NCI-H128 (cell line): ENCODE results near the gene ASAP2.

Experiments
- DNase-seq: peaks from one replicate; lab custom pipeline; 2025; ENCODE audit not compliant: unreplicated experiment; lab: John Stamatoyannopoulos, UW

The ASAP2 gene

DNA sequence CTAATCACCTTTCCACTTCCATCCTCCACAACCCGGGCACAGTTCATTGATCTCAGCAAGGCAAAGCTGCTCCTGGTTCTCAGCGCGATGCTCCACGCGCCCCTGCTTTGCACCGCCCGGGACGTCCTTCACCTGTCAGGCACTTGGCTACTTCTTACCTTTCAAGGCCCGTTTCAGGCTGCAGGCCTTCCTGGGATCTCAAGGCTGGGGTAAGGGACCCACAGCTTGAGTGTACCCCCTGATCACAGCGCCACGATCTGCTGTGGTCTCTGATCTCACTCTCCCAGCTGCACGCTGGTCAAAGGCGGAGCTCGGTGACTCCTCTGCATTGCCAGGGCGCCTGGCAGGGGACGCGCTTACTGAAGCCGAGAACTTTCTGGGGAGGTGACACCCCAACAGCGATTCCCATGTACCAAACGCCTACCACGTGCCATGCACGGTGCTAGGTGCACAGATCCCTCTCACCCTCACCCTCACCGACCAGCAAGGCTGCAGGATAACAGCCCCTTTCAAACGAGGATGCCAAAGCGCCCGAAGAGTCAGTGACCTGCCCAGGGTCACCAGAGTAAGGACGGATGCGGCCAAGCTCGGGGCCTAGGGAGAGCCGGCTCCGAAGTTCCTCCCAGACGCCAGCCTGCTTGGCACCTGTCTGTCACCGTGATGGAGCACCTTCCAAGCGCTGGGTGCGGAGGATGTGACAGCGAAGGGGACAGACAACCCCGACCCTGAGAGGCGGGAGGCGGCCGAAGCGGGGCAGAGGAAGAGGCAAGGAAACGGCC lies 215.9 kb downstream of the ASAP2 start:
- DNase-seq = no peak

DNA sequence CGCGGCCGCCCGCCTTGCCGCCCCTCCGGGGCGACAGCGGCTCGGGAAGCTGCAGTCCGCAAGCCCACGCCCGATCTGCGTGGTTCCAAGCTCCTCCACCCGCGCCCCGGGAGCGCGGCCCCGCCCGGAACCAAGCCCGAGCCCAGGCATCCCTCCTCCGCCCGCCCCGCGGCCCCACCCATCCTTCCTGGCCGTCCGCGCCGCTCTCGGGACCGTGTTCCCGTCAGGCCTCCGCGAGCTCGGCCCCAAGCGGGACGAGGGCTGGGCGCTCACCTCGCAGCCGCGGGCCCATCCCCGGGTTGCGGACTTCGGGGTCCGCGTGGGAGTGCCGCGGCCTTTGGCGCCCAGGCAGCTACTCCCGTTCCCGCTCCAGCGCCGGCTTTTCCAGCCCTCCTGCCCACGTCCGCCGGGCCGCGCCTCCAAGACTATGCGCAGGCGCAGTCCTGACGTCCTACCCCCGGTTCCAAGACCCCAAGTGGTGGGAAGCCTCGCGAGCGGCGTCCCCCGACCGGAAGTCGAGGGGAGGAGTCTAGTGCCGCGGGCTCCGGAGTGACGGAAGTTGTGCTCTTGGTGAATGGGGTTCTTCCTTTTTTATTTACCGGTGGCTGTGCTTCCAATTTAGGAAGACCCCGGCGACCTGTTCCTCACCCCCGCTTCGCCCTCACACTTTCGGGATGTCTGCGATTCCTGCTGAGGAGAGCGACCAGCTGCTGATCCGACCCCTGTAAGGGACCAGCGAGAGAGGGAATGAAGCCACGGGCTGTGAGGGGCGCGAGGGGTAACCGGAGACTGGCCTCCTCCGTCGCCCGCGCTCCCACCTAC lies 216.7 kb downstream of the ASAP2 start, which contains the start of the genes CPSF3 and ITGB1BP1:
CPSF3 (plus strand) TSS at position 555 of the 822 bp plus-strand sequence; CDS start at position 675, 120 bp downstream.
ITGB1BP1 (minus strand) TSS at position 429 of the 822 bp plus-strand sequence. CDS start 4,831 bp downstream, outside the sequence.
- DNase-seq = peak; percentile 98

DNA sequence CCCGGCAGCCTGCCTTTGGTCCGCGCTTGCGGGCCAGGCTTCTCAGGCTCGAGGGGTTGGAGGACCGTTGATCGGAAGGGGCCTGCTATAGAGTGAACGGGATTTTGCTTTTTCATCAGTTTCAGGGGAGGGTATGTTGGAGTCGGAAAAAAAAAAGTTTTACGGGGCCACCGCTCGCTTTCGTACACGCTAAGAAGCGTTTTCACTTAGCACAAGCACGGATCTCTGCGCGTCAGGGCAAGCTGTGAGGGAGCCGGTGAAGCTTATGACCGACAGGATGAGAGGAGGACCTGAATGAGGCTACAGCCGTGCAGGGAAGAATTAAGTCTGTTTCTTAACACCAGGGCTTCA lies 217.3 kb downstream of the ASAP2 start:
- no peak for DNase-seq

DNA sequence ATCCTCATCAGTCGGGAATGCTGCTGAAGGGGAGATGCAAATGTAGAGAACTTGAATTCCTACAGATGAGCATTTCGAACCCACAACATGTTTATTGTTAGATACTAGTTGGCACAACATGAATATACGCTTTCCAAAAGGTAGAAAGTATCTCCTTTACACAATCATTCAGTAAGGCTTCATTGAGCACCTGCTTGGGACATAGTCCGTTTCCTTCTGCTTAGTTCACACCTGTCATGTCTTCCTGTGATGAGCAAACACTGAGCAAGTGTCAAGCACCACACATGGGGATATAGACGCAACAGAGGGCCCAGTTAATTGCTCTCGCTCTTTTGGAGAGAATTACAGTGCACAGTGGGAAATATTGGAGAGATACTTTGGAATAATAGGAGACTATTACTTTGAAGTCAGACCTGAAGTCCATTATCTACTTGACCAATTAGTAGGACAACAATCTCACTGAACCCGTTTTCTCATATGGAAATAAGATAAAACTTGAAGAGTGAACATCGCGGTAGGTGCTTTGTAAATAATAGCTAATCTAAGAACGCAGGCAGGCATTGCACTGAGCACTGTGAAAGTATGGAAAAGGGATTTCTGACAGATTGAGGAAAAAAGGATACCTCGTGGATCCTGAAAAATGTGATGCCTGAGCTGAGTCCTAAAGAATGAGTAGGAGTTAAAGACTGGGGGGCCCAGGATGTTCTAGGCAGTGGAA lies 218.0 kb downstream of the ASAP2 start:
- no peak for DNase-seq

DNA sequence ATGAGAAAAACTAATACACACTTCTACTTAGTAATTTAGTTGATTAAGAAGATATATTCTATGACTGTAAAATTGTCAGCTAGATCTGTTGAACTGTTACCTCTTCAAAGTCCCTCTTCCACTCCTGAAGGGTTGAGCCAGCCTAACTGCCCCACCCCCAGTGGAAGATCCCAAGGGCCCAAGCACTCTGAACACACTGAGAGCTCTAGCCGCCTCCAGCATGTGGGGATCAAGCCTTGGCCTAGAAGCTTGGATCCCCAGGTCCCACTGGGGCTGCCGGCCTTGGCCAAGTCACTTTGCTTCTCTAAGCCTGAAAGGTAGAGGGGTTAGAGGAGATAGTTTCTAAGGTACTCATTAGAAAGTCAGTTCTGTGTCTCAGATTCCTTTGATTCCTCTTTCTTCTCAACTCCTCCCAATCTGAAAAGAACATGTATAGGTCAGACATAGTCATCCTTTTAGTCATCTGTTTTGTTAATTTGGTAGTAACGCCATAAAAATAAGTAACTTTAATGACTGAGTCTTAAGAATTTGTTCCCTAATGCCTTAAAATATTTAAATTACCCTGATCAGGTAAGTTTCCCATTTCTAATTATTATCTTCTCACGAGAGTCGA lies 222.5 kb downstream of the ASAP2 start:
- DNase-seq = no peak

DNA sequence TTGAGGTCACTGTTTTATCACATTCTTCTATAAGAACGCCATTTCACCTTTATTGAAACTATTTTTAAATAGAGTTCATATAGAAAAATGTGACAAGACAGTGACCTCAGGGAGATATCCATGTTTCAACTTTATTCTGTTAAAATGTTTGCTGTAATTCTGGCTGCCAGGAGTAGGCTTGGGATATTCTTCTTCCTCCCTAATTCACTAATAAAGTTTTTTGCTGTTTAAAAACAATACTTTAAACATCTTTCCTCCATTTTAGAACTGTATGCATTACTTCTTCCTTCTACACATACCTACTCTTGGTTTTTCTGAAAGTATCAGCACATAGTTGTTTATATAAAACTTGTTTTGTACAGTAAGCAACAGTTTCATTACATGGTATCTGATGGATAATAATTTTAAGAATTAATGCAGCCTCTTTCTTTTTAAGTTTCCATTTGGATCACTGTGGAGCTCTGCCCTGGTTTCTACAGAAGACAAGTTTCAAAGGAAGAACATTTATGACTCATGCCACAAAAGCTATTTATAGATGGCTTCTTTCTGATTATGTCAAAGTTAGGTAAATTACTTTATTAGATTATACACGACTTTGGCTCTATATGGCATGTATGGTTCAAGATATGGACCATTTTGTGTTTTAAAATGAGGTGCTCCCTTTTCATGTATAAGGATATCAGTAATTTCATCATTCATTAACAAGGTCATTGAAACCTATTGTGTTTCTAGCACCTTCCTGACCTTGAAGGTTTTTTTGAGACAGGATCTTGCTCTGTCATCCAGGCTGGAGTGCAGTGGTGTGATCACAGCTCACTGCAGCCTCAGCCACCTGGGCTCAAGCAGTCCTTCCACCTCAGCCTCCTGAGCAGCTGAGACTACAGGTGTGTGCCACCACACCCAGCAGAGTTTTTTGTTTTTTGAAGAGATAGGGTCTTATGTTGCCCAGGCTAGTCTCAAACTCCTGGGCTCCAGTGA lies 224.0 kb downstream of the ASAP2 start:
- no peak for DNase-seq

DNA sequence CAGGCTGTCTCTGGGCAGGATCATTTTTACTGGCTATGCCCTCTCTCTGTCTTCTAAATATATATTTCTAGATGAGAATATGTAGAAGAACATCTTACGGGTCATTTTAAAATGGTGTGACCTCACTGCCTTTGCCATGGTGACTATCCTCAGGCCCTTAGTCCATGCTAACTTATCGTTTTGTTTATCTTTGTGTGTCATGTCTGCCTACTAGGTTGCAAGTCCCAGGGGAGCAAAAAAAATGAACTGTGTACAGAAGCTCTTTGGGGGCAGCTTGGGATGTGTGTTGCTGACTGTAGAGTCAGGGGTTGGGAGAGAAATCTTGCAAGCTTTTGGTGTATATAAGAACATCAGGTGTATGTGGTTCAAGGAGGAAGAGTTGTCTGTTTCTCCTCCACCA lies 227.9 kb downstream of the ASAP2 start:
- DNase-seq = no peak

DNA sequence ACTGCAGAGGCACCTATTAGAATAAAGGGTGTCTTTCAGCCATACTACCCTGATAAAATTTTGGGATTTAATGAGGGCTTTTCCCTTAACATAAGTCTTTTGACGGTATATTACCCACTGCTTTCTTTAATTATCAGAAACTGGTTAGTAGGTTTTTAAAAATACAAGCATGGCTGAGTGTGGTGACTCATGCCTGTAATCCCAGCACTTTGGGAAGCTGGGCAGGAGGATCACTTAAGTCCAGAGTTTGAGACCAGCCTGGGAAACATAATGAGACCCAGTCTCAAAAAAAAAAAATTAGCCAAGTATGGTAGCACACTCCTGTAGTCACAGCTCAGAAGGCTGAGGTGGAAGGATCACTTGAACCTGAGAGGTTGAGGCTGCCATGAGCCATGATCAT lies 232.9 kb downstream of the ASAP2 start:
- DNase-seq = no peak

DNA sequence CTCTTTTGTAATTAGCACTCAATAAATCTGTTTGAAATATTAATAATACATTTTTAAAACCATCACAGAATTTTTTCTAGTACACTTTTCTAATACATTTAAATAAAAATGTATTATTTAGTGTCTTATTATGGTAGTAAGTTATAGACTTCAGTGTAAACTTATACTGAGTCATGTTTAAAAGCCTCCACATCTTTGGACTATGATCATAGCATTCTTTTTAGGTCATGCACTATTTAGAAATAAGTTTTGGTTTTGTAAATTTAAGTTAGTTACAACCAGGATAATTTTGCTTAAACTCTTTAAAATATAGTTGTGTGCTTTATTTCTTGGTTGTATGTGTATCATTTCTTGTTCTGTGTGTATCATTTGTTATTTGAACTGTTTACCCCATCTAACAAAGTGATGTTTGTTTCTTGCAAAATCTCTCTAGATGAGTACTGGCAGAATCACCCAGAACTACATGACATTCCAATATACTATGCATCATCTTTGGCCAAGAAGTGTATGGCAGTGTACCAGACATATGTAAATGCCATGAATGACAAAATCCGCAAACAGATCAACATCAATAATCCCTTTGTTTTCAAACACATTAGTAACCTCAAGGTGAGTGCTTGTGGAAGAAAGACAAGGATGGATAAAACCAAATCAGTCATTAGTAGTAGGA lies 233.6 kb downstream of the ASAP2 start:
- no peak for DNase-seq

DNA sequence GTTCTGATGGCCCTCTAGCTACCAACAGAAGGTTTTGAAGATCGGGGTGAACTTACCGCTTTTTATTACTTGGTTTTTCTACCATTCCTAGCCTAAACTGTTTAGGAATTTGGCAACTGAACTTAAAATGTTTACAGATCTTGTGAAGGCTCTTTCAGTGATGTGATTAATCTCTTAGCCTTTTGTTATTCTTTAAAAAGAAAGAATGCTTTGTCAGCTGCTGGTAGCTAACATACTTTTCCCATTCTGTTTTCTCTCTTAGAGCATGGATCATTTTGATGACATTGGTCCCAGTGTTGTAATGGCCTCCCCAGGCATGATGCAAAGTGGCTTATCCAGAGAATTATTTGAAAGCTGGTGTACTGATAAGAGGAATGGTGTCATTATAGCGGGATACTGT lies 234.9 kb downstream of the ASAP2 start:
- no peak for DNase-seq

DNA sequence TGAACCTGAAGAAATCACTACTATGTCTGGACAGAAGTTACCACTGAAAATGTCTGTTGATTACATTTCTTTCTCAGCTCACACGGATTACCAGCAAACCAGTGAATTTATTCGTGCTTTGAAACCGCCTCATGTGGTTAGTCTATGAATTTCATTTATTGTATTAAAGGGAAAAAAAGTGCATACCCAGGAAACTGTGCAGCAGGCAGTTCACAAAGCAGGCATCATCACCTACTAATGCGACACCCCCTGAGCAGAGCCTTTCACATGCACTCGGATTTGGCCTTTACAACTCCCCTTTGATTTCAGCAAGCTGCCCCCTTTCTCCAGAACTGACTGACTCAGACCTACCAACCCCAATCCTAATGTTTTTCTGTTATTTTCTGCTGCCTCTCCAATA lies 236.9 kb downstream of the ASAP2 start:
- no peak for DNase-seq

DNA sequence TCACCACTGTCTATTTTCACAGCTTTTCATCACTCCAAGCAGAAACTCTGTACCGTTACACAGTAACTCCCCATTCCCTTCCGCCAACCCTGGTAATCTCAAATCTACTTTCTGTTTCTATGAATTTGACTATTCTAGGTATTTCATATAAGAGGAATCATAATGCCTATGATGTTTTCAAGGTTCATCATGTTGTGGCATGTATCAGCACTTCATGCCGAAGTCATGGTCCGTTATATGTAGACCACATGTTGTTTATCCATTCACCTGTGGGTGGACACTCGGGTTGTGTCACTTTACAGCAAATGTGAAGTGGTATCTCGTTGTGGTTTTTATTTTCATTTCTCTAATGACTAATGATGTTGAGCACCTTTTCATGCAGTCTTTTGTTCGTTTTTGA lies 238.5 kb downstream of the ASAP2 start:
- no peak for DNase-seq

DNA sequence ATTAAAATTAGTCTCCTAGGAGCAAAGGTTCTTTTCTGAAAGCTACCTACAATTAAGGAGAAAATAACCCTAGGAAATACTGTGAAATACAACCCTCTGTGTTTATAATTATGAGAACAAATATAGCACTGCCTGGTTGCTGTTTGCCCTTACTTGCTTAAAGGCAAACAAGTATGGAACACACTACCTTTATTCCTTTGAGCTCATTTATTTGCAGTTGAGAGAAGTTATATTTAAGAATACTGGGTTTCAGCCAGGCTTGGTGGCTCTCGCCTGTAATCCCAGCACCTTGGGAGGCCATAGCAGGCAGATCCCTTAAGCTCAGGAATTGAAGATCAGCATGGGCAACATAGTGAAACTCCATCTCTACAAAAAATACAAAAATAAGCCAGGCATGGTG lies 244.6 kb downstream of the ASAP2 start:
- DNase-seq = no peak
